Thymus (tissue), 11 donors: ENCODE results near the gene RAB8B. TPM values are rescaled to one million over a fixed set of nuclear protein-coding genes. Genes with fewer than 3 reads are reported as not detected.

Experiments
- DNase-seq, 9 donors: peaks; one replicate each; pipeline ENCODE4 v3.0.0-alpha.2; 2013; ENCODE audit warnings: low spot score in 9 of 9, low read depth in 6 of 9, missing footprints in 1 of 9
- H3K27ac ChIP-seq, 2 donors: one replicate each; pipeline ENCODE4 v1.5.1; 2013; ENCODE audit warnings: control low read depth in 1 of 2, low read depth in 1 of 2, low read length in 1 of 2, mild to moderate bottlenecking in 1 of 2, moderate library complexity in 1 of 2
- H3K27me3 ChIP-seq, 2 donors: one replicate each; pipeline ENCODE4 v1.5.1; 2013; ENCODE audit warnings: low read length in 1 of 2; ENCODE audit not compliant: control insufficient read depth in 2 of 2, insufficient read depth in 1 of 2
- H3K36me3 ChIP-seq, 2 donors: one replicate each; pipeline ENCODE4 v1.5.1; 2013; ENCODE audit warnings: low read length in 1 of 2, mild to moderate bottlenecking in 1 of 2, moderate library complexity in 1 of 2; ENCODE audit not compliant: control insufficient read depth in 2 of 2, insufficient read depth in 2 of 2
- H3K4me1 ChIP-seq, 2 donors: one replicate each; pipeline ENCODE4 v1.5.1; 2013; ENCODE audit warnings: low read length in 2 of 2; ENCODE audit not compliant: control insufficient read depth in 2 of 2, insufficient read depth in 2 of 2
- H3K4me3 ChIP-seq, 2 donors: one replicate each; pipeline ENCODE4 v1.5.1; 2013; ENCODE audit warnings: low read length in 2 of 2, control low read depth in 1 of 2, mild to moderate bottlenecking in 1 of 2
- H3K9me3 ChIP-seq, 2 donors: one replicate each; pipeline ENCODE4 v1.5.1; 2013; ENCODE audit warnings: low read length in 1 of 2, mild to moderate bottlenecking in 1 of 2; ENCODE audit not compliant: control insufficient read depth in 2 of 2, insufficient read depth in 1 of 2
- WGBS: extraction: QIAGEN DNeasy Blood & Tissue Kit; methylation state at CpG from one replicate; pipeline ENCODE4 v1.1.7; 2013; 5-methylcytosine and 5-hydroxymethylcytosine counted together
- polyA plus RNA-seq: library from polyadenylated mRNA; stranded (reverse); fragments of 200-250 nt; gene quantifications from one replicate; pipeline ENCODE4 v1.2.3, GENCODE V29; 2013
- total RNA-seq: library from RNA; stranded (reverse); fragments of 120-200 nt; gene quantifications from one replicate; pipeline ENCODE4 v1.2.4, GENCODE V29; 2013
- donor health status: healthy.

RAB8B gene
- total and polyA plus RNA-seq, 2 donors, result 28.5 to 63.9 TPM

- 71% methylated on average over 3 of the region's 3 CpGs for WGBS
- Histone ChIP-seq H3K27ac (no peak overlapping the region), H3K36me3 (peaks cover 0 to 4% of the 10 kb centered on the region in 2 donors), H3K4me1 (peaks cover 10 to 14% of the 10 kb centered on the region in 2 donors), H3K27me3 (no peaks in the 10 kb centered on the region), H3K4me3 (no peak overlapping the region), H3K9me3 (no peaks in the 10 kb centered on the region)
- no peak for DNase-seq
Measured at GRCh38 chr15:63211092-63211490, 21.7 kb downstream of the RAB8B start.

- Histone ChIP-seq H3K9me3 (no peaks in the 10 kb centered on the region), H3K36me3 (peaks cover 0 to 2% of the 10 kb centered on the region in 2 donors), H3K4me3 (no peak overlapping the region), H3K27me3 (no peaks in the 10 kb centered on the region), H3K4me1 (peaks cover 10 to 14% of the 10 kb centered on the region in 2 donors), H3K27ac (no peak overlapping the region)
- WGBS, result 99% methylated on average over 2 of the region's 2 CpGs
- no peak for DNase-seq
Measured at GRCh38 chr15:63211549-63211948, 22.1 kb downstream of the RAB8B start.

- H3K27me3 ChIP-seq, result no peaks in the 10 kb centered on the region
- no peaks in the 10 kb centered on the region for H3K36me3 ChIP-seq
- WGBS, result 91% methylated on average over 10 of the region's 10 CpGs
- H3K4me3 ChIP-seq, result no peak overlapping the region
- no peaks in the 10 kb centered on the region for H3K9me3 ChIP-seq
- DNase-seq, result no peak
- peak overlapping the region; percentile 25 to 63 for H3K27ac ChIP-seq
- H3K4me1 ChIP-seq, result peaks cover 10 to 14% of the 10 kb centered on the region in 2 donors
Measured at GRCh38 chr15:63212050-63213004, 22.9 kb downstream of the RAB8B start.

GRCh38 chr15:63218100-63218808 lies 28.8 kb downstream of the RAB8B start:
- H3K4me1 ChIP-seq, result no peaks in the 10 kb centered on the region

GRCh38 chr15:63219196-63219710 lies 29.8 kb downstream of the RAB8B start:
- DNase-seq, result no peak
- no peak overlapping the region for H3K27ac ChIP-seq
- H3K27me3 ChIP-seq, result no peaks in the 10 kb centered on the region
- H3K36me3 ChIP-seq, result peaks cover 0 to 6% of the 10 kb centered on the region in 2 donors
- H3K9me3 ChIP-seq, result no peaks in the 10 kb centered on the region
- H3K4me1 ChIP-seq, result no peaks in the 10 kb centered on the region
- H3K4me3 ChIP-seq, result no peak overlapping the region
- 90% methylated on average over 3 of the region's 3 CpGs for WGBS

More at GRCh38 chr15:63218100-63218808, 28.8 kb downstream of the RAB8B start:
- no peak overlapping the region for H3K27ac ChIP-seq
- 97% methylated on average over 5 of the region's 5 CpGs for WGBS
- DNase-seq, result no peak
- no peaks in the 10 kb centered on the region for H3K9me3 ChIP-seq
- H3K36me3 ChIP-seq, result no peaks in the 10 kb centered on the region
- H3K27me3 ChIP-seq, result no peaks in the 10 kb centered on the region
- no peak overlapping the region for H3K4me3 ChIP-seq

GRCh38 chr15:63221346-63221745 lies 31.9 kb downstream of the RAB8B start:
- 98% methylated on average over 3 of the region's 3 CpGs for WGBS
- Histone ChIP-seq H3K27me3 (no peaks in the 10 kb centered on the region), H3K4me3 (no peak overlapping the region), H3K36me3 (peaks cover 2 to 6% of the 10 kb centered on the region in 2 donors), H3K4me1 (no peaks in the 10 kb centered on the region), H3K9me3 (no peaks in the 10 kb centered on the region), H3K27ac (no peak overlapping the region)
- no peak for DNase-seq

- Histone ChIP-seq H3K36me3 (peaks cover 3 to 6% of the 10 kb centered on the region in 2 donors), H3K4me1 (no peaks in the 10 kb centered on the region), H3K27ac (no peak overlapping the region), H3K4me3 (no peak overlapping the region), H3K9me3 (no peaks in the 10 kb centered on the region), H3K27me3 (no peaks in the 10 kb centered on the region)
- no peak for DNase-seq
- 81% methylated on average over 6 of the region's 6 CpGs for WGBS
Measured at GRCh38 chr15:63223463-63223862, 34.1 kb downstream of the RAB8B start.

GRCh38 chr15:63225381-63225780 lies 36.0 kb downstream of the RAB8B start:
- WGBS, result 98% methylated on average over 3 of the region's 3 CpGs
- Histone ChIP-seq H3K27ac (no peak overlapping the region), H3K36me3 (peaks cover 3 to 6% of the 10 kb centered on the region in 2 donors), H3K4me1 (no peaks in the 10 kb centered on the region), H3K4me3 (no peak overlapping the region), H3K9me3 (no peaks in the 10 kb centered on the region), H3K27me3 (no peaks in the 10 kb centered on the region)
- no peak for DNase-seq
